HepG2 (cell line): ENCODE data around the gene TDRD9. TPM values are rescaled to one million over a fixed set of nuclear protein-coding genes. Genes with fewer than 3 reads are reported as not detected.
A peak's percentile ranks its signal among the peaks of the same experiment; 100 is the strongest.

Experiments used
- NKX3-1 ChIP-seq: sonication (generic); formaldehyde crosslinking; IDR thresholded peaks from 2 replicates; pipeline ENCODE4 v1.5.0; 2020; ENCODE audit warnings: missing genetic modification reagents
- RFX3 ChIP-seq: IDR thresholded peaks from 2 replicates; pipeline ENCODE4 v1.6.1; 2016; ENCODE audit warnings: missing biosample characterization, missing genetic modification reagents
- TAF1 ChIP-seq: sonication (generic); formaldehyde crosslinking; IDR thresholded peaks from 2 replicates; pipeline ENCODE4 v1.4.0; 2020; ENCODE audit warnings: missing genetic modification reagents
- TERF1 ChIP-seq: sonication (generic); formaldehyde crosslinking; IDR thresholded peaks from 2 replicates; pipeline ENCODE4 v1.8.0; 2022; ENCODE audit warnings: mild to moderate bottlenecking, missing genetic modification reagents, moderate library complexity
- THAP9 ChIP-seq: sonication (generic); formaldehyde crosslinking; IDR thresholded peaks from 2 replicates; pipeline ENCODE4; 2020; ENCODE audit warnings: missing genetic modification reagents, mild to moderate bottlenecking, borderline replicate concordance
- TMF1 ChIP-seq: sonication (generic); formaldehyde crosslinking; IDR thresholded peaks from 2 replicates; pipeline ENCODE4 v1.8.1; 2022; ENCODE audit warnings: low read depth, missing genetic modification reagents
- ZBTB37 ChIP-seq: sonication (generic); formaldehyde crosslinking; IDR thresholded peaks from 2 replicates; pipeline ENCODE4 v1.4.0; 2020; ENCODE audit warnings: mild to moderate bottlenecking, missing genetic modification reagents
- ZFP36L2 ChIP-seq: sonication (generic); formaldehyde crosslinking; IDR thresholded peaks from 2 replicates; pipeline ENCODE4 v1.4.0; 2020; ENCODE audit warnings: missing genetic modification reagents
- ZNF205 ChIP-seq: IDR thresholded peaks from 2 replicates; pipeline ENCODE4 v1.6.1; 2018; ENCODE audit warnings: missing biosample characterization, missing genetic modification reagents
- ZNF24 ChIP-seq: fragments of 450-650 bp; IDR thresholded peaks from 2 replicates; pipeline ENCODE4 v1.6.1; 2017; ENCODE audit warnings: antibody characterized with exemption, mild to moderate bottlenecking
- ZNF331 ChIP-seq: sonication (generic); formaldehyde crosslinking; IDR thresholded peaks from 2 replicates; pipeline ENCODE4 v1.4.0; 2020; ENCODE audit warnings: missing genetic modification reagents
- ZNF670 ChIP-seq: sonication (generic); formaldehyde crosslinking; IDR thresholded peaks from 2 replicates; pipeline ENCODE4 v1.8.0; 2022; ENCODE audit warnings: mild to moderate bottlenecking, missing genetic modification reagents, borderline replicate concordance
- polyA plus RNA-seq, 8 experiments: library from polyadenylated mRNA; depleted of rRNA in 3 of 8; stranded (reverse) in 7 of 8; unstranded in 1 of 8; fragments of >200 nt; fragmentation: Illumina TruSeq in 4 of 8; extraction: Trizol in 4 of 8; gene quantifications; 2 replicates each; pipeline versions ENCODE4 v1.2.1 to v1.2.3, GENCODE V29; 2011 to 2016; ENCODE audit warnings: low read depth in 4 of 8, missing spikeins in 1 of 8, mixed read lengths in 1 of 8; ENCODE audit not compliant: insufficient read depth in 1 of 8
- total RNA-seq, 5 experiments: library from RNA; depleted of rRNA; stranded (reverse); fragments of >200 nt; fragmentation: Illumina TruSeq; extraction: Trizol; gene quantifications; 2 replicates each; pipeline ENCODE4 v1.2.3, GENCODE V29; 2016; ENCODE audit warnings: low read depth in 1 of 5
- TF ChIP-seq, protein P1 (sequence below): sonication (generic); formaldehyde crosslinking; IDR thresholded peaks from 2 replicates; pipeline ENCODE4 v1.5.0; 2020; ENCODE audit warnings: mild to moderate bottlenecking, low read depth, missing genetic modification reagents, borderline replicate concordance
- TF ChIP-seq, protein P2 (sequence below), 2 experiments: sonication (generic) in 1 of 2; formaldehyde crosslinking in 1 of 2; IDR thresholded peaks; 2 replicates each; pipeline versions ENCODE4 v1.4.0 to v1.6.1; 2016 to 2020; ENCODE audit warnings: borderline replicate concordance in 1 of 2, low read depth in 1 of 2, mild to moderate bottlenecking in 1 of 2, missing genetic modification reagents in 1 of 2
- TF ChIP-seq, protein P3 (sequence below): sonication (generic); IDR thresholded peaks from 2 replicates; pipeline ENCODE4 v1.6.1; 2016; ENCODE audit warnings: low read depth, borderline replicate concordance

Gene TDRD9
- total and polyA plus RNA-seq, 2 of the 13 experiments (the other 11 are each of a cell fraction or from before 2014, with no cell fraction given): not detected

DNA sequence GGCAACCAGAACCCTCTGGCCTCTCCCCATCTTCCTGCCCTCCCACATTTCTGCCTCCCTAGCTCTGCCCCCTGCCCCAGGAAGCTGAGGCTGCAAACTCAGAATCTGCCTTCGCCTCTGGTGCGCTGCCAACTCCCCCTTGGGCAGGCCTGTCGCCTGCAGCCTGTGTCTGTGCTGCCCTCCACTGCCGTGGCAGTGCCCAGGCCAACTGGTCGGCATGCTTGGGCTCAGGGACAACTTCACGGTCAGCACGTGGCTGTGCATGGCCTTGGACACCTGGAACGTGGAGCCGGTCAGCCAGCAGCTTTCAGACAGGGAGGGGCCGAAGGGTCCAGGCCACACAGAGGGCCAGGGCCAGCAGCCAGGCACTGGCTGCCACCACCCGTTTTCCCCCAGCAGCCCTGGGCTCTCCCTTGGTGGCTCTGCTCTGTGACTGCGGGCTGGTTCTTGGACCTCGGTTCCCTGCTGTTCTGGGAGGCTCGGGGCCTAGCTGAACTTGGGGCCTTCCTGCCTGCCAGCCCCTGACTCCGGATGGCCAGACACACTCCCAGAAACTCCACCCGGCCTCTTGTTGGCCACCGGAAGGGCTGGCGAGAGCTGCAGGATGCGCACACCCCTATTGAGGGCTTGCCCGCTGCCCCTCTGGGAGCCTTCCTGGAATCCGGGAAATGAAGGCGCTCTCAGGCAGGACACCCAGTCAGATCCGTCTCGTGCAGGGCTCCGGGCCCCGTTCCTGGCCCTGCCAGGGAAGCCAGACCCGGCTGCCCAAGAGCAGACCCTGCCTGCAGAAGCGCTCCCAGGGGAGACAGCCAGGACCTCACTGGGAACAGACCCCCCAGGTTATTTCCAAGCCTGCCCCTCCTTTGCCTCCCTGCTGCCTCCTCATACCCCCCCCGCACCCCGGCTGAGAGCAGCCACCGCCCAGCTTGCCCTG lies 46.7 kb upstream of the TDRD9 start (continued):
- TF ChIP-seq TERF1 (CRISPR knock-in tag): peak; percentile 93; the same call in 1 of the 2 replicates
- no peak for TF ChIP-seq RFX3 (CRISPR knock-in tag)
- peak; percentile 78 for TF ChIP-seq ZNF205 (CRISPR knock-in tag)
- no peak for TF ChIP-seq ZFP36L2
- TF ChIP-seq, protein P1, sequence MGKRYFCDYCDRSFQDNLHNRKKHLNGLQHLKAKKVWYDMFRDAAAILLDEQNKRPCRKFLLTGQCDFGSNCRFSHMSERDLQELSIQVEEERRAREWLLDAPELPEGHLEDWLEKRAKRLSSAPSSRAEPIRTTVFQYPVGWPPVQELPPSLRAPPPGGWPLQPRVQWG (CRISPR knock-in tag): no peak; the same call in 1 of the 2 replicates
- peak; percentile 75 for TF ChIP-seq TAF1 (CRISPR knock-in tag)
- TF ChIP-seq THAP9 (CRISPR knock-in tag): peak; percentile 85
- TF ChIP-seq, protein P2, sequence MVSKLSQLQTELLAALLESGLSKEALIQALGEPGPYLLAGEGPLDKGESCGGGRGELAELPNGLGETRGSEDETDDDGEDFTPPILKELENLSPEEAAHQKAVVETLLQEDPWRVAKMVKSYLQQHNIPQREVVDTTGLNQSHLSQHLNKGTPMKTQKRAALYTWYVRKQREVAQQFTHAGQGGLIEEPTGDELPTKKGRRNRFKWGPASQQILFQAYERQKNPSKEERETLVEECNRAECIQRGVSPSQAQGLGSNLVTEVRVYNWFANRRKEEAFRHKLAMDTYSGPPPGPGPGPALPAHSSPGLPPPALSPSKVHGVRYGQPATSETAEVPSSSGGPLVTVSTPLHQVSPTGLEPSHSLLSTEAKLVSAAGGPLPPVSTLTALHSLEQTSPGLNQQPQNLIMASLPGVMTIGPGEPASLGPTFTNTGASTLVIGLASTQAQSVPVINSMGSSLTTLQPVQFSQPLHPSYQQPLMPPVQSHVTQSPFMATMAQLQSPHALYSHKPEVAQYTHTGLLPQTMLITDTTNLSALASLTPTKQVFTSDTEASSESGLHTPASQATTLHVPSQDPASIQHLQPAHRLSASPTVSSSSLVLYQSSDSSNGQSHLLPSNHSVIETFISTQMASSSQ (IDR thresholded peaks at IDR 0.05; ENCODE audit: low read depth): peak; percentile 75; the same call in 1 of the 2 replicates
- TF ChIP-seq, protein P2 (CRISPR knock-in tag; IDR thresholded peaks at IDR 0.05; ENCODE audit: borderline replicate concordance): peak; percentile 95
- peak; percentile 55; the same call in 1 of the 2 replicates for TF ChIP-seq ZBTB37 (CRISPR knock-in tag)
- peak; percentile 94 for TF ChIP-seq ZNF670 (CRISPR knock-in tag)
- no peak for TF ChIP-seq NKX3-1
- peak; percentile 92 for TF ChIP-seq ZNF331 (CRISPR knock-in tag)
- TF ChIP-seq ZNF24: no peak
- TF ChIP-seq, protein P3, sequence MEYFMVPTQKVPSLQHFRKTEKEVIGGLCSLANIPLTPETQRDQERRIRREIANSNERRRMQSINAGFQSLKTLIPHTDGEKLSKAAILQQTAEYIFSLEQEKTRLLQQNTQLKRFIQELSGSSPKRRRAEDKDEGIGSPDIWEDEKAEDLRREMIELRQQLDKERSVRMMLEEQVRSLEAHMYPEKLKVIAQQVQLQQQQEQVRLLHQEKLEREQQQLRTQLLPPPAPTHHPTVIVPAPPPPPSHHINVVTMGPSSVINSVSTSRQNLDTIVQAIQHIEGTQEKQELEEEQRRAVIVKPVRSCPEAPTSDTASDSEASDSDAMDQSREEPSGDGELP: peak; percentile 79; the same call in 1 of the 2 replicates
- TF ChIP-seq TMF1 (CRISPR knock-in tag): peak; percentile 93
